BE2C (cell line): ENCODE measurements around the gene STK39.

Experiments used
- DNase-seq: peaks from one replicate; pipeline ENCODE4 v3.0.0-alpha.2; 2020
- H3K27me3 ChIP-seq: fragments of 250-450 bp; sonication (Bioruptor Pico); 2 replicates; pipeline ENCODE4 v1.5.1; 2020; ENCODE audit warnings: mild to moderate bottlenecking
- H3K36me3 ChIP-seq: fragments of 250-450 bp; sonication (Bioruptor Pico); 2 replicates; pipeline ENCODE4 v1.5.1; 2020; ENCODE audit warnings: mild to moderate bottlenecking
- H3K4me1 ChIP-seq: fragments of 250-450 bp; sonication (Bioruptor Pico); 2 replicates; pipeline ENCODE4 v1.5.1; 2020
- H3K4me3 ChIP-seq: 2 replicates; pipeline ENCODE4 v1.5.1; 2011; ENCODE audit warnings: low read depth, low read length
- H3K9me3 ChIP-seq: fragments of 250-450 bp; sonication (Bioruptor Pico); 2 replicates; pipeline ENCODE4 v1.5.1; 2020
- CTCF ChIP-seq: IDR thresholded peaks from 2 replicates; pipeline ENCODE4 v1.5.1; 2012; ENCODE audit warnings: mild to moderate bottlenecking, low read depth, low read length

Gene STK39

GRCh38 chr2:167964650-167965413 is 282.6 kb downstream of the STK39 start:
- H3K27me3 ChIP-seq: no peaks in the 10 kb centered on the region
- DNase-seq: no peak
- TF ChIP-seq CTCF: peak; percentile 42
- H3K4me1 ChIP-seq: no peaks in the 10 kb centered on the region; the same call in 1 of the 2 replicates
- H3K4me3 ChIP-seq: no peak overlapping the region
- no peaks in the 10 kb centered on the region for H3K9me3 ChIP-seq
- H3K36me3 ChIP-seq: no peaks in the 10 kb centered on the region

- Histone ChIP-seq H3K36me3 (no peaks in the 10 kb centered on the region), H3K9me3 (no peaks in the 10 kb centered on the region), H3K27me3 (no peaks in the 10 kb centered on the region), H3K4me1 (no peaks in the 10 kb centered on the region; the same call in 1 of the 2 replicates), H3K4me3 (no peak overlapping the region)
- TF ChIP-seq CTCF: no peak
- DNase-seq: no peak
These were observed 283.3 kb downstream of the STK39 start for GRCh38 chr2:167963899-167964649.

GRCh38 chr2:167962436-167963226 is 284.8 kb downstream of the STK39 start:
- no peaks in the 10 kb centered on the region for H3K36me3 ChIP-seq
- DNase-seq: no peak
- no peaks in the 10 kb centered on the region; the same call in 1 of the 2 replicates for H3K4me1 ChIP-seq
- H3K27me3 ChIP-seq: no peaks in the 10 kb centered on the region
- no peak for TF ChIP-seq CTCF
- no peak overlapping the region for H3K4me3 ChIP-seq
- no peaks in the 10 kb centered on the region for H3K9me3 ChIP-seq

- no peak for TF ChIP-seq CTCF
- H3K27me3 ChIP-seq: no peaks in the 10 kb centered on the region
- H3K36me3 ChIP-seq: no peaks in the 10 kb centered on the region
These were observed 285.8 kb downstream of the STK39 start for GRCh38 chr2:167961536-167962048.

GRCh38 chr2:167960089-167960747 is 287.2 kb downstream of the STK39 start:
- no peak overlapping the region for H3K4me3 ChIP-seq
- TF ChIP-seq CTCF: no peak
- H3K36me3 ChIP-seq: no peaks in the 10 kb centered on the region
- DNase-seq: no peak
- H3K4me1 ChIP-seq: no peaks in the 10 kb centered on the region; the same call in 1 of the 2 replicates
- H3K27me3 ChIP-seq: no peaks in the 10 kb centered on the region
- H3K9me3 ChIP-seq: no peaks in the 10 kb centered on the region

More at GRCh38 chr2:167961536-167962048, 285.8 kb downstream of the STK39 start:
- no peaks in the 10 kb centered on the region; the same call in 1 of the 2 replicates for H3K4me1 ChIP-seq
- no peak overlapping the region for H3K4me3 ChIP-seq
- no peak for DNase-seq
- no peaks in the 10 kb centered on the region for H3K9me3 ChIP-seq
